Cardiac septum (tissue), 1 donor: ENCODE measurements around the gene GALNT10. TPM values are rescaled to one million over a fixed set of nuclear protein-coding genes. Genes with fewer than 3 reads are reported as not detected.

Experiments used
- DNase-seq: peaks from one replicate; pipeline ENCODE4 v3.0.0-alpha.2; 2020; ENCODE audit warnings: low spot score
- intact Hi-C: fragments of 100-400 bp; cut with DNase I; formaldehyde crosslinking; loops from one replicate; pipeline ENCODE4 v1.14.0; 2022
- total RNA-seq: library from RNA; stranded (reverse); fragmentation: NEBNext Ultra II Directional; extraction: Animal tissue kit (Norgen Biotek cat#: 25700); gene quantifications from one replicate; pipeline ENCODE4 v1.2.1, GENCODE V29; 2021
- donor health status: DM: no; HTN: no; CAD: no.

GALNT10 gene
- total RNA-seq, 1 donor from 2014 or later = 15.5 TPM

GRCh38 chr5:154199671-154200220 lies 9.2 kb downstream of the GALNT10 start:
- DNase-seq = no peak
- intact Hi-C loops = no loop called here

DNA sequence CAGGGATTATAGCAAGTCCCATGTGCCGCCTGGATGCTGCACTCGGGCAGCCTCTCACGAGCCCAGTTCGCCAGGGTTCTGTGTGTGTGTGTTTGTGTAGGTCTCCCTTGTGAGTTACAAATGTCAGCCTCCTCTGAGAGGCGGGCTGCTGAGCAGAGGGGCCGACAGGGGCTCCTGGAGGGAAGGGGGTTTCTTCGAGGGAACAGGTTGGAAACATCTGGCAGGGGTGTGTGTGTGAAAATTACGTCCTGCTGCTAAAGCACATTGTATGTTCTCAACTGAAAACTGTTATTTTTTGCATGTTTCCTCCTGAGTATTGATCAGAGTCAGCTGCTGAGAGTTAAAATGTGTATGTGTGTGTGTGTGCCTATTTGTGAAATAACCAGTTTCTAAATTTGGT lies 9.7 kb downstream of the GALNT10 start:
- intact Hi-C loops = no loop called here
- DNase-seq = no peak

DNA sequence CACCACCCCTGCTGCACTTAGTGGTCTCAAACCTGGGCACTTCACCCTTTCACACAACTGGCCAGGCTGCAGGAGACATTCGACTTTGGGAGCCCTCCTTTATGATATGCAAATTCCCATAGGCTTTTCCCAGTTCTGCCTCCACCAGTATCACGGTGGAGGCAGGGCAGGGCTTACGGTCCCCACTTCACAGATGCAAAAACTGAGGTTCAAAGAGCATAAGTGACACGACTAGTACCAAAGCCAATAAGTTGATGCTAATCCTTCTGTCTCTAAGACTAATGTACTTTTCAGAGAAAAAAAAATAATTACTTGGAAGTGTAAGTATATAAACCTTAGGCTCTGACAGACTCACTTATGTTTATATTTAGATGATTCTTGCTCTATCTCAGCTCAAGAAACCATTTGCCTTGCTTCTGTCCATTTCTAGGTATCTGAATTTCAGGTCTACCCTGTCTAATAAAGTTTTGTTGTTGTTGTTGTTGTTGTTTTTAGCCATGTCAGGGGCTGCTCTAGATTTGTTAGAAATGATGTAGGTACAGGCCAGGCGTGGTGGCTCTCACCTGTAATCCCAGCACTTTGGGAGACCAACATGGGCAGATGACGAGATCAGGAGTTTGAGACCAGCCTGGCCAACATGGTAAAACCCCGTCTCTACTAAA lies 10.7 kb downstream of the GALNT10 start:
- no peak for DNase-seq
- intact Hi-C loops = no loop called here

DNA sequence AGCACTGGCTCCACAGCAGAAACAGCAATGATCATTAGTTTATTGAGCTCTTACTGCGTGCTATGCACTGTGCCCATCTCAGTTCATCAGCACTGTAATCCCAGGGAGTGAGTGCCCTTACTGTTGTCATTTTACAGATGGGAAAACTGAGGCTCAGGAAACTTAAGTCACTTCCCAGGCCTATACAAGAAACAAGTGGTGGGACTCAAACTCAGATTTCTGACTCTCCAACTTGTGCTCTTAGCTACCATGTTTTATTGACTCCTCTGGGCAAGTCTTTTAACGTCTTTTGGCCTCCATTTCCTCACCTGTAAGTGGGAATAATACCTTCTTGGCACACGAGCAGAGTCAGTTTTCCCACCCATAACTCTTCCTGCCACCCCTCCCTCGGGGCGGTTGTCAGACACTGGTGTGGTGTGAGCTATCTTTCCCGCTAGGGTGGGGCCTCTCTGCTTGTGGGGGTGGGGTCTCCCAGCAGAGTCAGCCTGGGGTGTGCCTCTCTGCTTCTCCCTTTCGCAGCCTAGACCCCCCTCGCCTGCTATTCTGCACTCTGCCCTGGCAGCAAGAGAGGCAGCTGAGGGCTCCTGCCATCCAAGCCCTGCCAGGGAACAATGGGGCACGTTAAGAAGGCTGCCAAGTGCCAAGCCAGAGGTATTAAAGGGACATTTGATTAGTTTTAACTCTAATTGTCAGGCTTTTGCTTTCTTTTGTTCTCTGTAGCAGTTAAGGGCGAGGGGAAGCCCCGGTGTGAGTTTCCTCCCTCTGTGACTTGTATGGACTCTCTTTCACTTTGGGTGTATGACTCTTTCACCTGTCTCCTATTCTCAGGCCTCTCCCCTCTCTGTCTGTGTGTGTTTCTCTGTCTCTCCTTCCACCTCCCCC lies 12.1 kb downstream of the GALNT10 start:
- no peak for DNase-seq
- intact Hi-C loops = no loop called here

GRCh38 chr5:154203798-154204578 lies 13.5 kb downstream of the GALNT10 start:
- intact Hi-C loops = no loop called here
- DNase-seq = no peak

- intact Hi-C loops = no loop called here
Observed at GRCh38 chr5:154205441-154206117, 15.0 kb downstream of the GALNT10 start.

DNA sequence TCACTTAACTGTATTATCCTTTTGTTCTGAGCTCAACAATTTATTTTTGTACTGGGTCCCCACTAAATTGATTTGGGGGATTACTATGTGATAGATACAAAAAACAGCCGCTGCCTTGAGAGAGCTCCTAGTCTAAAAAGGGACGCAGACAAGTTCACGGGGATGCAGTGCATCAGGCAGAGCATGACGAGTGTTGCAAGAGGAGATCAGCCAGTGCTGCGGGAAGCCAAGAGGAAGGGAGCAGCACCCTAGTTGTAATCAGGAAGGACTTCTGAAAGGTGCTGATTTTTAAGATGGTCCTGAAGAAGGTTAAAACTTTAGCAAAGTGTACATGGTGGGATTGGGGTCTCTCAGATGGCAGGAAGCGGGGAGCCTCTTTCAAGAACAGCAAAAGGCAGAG lies 15.8 kb downstream of the GALNT10 start:
- intact Hi-C loops = no loop called here
- DNase-seq = no peak

More at GRCh38 chr5:154205441-154206117, 15.0 kb downstream of the GALNT10 start:
- no peak for DNase-seq

- intact Hi-C loops = no loop called here
- DNase-seq = no peak
Observed at GRCh38 chr5:154207204-154207603, 16.7 kb downstream of the GALNT10 start.

DNA sequence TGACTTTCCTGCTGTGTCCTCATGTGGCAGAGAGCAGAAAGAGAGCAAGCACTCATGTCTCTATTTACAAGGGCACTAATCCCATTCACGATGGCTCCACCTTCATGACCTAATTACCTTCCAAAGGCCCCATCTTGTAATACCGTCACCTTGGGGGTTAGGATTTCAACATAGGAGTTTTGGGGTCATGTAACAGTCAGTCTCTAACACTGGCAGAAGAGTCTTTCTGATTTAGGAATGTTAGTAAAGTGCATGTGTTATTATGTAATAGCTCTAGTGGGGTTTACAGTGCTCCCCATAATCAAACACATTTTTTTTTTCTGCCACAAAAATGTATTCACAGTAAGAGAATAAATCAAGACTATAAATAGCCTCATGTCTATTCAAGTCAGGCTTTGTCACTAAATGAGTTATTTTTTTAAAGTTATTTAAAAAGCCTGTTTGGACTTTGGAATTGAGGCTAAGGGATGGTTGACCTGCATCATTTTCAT lies 19.1 kb downstream of the GALNT10 start:
- intact Hi-C loops = no loop called here
- DNase-seq = no peak

DNA sequence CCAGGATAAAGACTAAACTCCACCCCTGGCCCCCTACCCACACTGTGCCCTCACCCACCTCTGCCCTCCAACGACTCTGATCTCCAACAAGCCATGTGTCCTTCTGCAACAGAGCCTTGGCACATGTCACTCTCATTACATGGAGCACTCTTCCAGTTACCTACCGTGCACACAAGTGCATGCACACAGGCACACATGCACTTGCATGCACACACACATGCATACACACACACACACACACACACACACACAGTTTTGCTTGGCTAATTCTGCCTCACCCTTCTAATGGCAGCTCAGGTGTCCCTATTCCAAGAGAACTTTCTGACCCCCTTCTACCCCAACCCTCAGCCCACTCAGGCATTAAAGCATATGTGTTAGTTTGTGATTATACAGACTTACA lies 19.6 kb downstream of the GALNT10 start:
- DNase-seq = no peak
- intact Hi-C loops = no loop called here

DNA sequence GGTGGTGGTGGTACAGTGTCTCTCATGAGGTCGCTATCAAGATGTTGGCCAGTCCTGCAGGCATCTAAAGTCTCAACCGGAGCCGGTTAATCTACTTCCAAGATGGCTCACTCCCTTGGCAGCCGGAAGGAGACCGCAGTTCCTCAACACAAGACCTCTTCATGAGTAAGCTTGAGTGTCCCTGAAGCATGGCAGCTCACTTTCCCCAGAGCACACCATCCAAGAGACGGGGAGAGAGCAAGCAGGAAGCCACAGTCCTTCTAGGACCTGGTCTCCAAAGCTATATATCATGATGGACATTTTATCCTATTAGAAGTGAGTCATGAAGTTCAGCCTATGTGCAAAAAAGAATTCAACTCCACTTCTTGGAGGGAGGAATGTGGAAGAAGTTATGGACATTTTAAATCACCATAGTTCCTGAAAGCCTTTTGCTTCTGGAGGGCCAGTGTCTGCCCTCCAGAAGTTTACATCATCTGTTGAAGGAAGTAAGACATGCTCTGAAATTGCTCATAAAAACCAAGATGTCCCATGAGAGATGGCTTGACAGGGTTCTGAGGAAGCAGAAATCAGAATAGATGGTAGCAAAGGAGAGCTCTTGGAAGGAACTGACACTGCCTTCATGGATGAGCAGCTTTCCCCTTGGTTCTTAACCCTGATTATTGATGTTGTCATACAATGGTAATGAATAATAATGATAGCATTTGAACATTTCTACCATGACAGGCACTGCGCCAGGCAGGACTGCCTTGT lies 21.3 kb downstream of the GALNT10 start:
- intact Hi-C loops = no loop called here
- DNase-seq = no peak

DNA sequence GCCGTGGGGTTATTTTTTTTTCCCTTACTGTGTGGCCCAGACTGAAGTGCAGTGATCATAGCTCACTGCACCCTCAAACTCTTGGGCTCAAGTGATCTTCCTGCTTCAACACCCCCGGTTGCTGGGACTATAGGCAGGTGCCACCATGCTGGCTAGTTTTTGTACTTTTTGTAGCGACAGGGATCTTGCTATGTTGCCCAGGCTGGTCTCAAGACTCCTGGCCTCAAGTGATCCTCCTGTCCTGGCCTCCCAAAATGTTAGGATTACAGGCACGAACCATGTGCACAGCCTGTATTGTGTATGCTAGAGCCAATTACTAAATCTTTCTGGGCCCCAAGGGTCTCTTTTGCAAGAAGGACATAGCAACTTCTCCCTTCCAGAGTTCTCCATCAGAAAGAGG lies 23.1 kb downstream of the GALNT10 start:
- DNase-seq = no peak
- intact Hi-C loops = no loop called here

DNA sequence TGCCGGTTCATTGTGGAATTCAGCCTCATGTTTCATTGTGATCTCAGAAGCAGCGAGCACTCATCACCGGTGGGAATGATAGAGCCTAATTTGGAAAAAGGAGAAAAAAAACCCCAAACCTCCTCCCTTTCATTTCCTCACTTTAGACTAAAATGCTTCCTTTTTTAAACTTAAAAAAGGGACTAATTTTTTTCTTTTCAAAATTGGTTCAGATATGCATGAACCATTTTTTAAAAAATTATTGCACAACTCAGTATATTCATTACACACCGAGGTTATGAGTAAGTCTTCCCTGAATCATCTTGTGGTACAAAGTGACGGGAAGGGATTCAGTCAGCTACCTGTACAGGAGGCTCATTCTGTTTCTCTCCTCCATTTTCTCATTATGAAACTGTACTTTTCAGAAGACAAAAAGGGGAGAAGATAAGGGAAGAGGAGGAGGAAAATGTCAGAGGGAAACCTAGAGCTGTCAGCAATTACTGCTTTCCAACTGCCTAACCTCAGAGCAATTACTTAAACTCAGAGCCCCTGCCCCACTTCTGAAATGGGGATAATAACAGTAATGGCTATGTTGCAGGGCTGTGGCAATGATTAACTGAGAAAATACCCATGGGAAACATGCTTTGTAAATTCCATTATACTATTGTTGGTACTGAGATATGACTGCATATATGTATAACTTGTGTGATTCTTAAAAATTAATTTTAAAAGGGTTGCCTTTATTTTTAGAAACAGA lies 24.0 kb downstream of the GALNT10 start:
- DNase-seq = no peak

GRCh38 chr5:154215571-154216325 lies 25.2 kb downstream of the GALNT10 start:
- DNase-seq = no peak
- intact Hi-C loops = no loop called here

More for the DNA sequence above, 24.0 kb downstream of the GALNT10 start:
- intact Hi-C loops = no loop called here

DNA sequence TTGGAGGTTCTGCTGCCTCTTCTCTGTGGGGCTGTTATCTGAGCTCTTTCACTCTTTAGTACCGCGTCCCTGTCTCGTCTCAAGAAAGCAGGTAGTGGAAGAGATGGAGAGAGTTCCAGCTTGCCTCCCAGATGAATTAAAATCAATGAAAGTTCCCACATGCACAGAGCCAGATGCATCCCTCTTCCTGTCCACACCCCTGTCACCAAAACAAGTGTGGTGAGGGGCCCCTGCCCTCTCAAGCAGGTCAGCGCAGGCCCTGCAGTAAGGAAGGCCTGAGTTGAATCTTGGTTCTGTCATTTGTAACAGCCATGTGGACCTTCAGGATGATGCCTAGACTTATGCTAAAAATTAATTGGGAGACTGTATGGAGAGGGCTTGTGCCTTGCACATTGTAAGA lies 26.9 kb downstream of the GALNT10 start:
- no peak for DNase-seq

DNA sequence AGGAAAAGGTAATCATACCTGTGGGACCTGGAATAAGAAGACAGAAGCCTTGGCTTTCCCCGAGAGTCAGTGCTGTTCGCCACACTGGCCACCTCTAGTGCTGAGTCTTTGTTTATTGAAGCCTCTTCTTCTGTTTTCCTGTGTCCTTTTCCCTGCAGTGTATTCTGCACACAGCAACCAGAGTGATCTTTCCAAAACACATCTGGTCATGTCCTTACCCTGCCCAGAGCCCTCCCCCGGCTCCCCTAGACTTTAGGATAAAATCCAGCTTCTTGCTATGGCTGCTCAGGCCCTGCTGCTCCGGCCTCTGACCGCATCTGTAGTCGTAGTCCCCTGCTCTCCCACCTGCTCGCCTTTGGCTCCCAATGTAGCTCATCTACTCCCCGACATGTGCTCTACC lies 28.3 kb downstream of the GALNT10 start:
- intact Hi-C loops = no loop called here

More for the DNA sequence above, 26.9 kb downstream of the GALNT10 start:
- intact Hi-C loops = no loop called here

DNA sequence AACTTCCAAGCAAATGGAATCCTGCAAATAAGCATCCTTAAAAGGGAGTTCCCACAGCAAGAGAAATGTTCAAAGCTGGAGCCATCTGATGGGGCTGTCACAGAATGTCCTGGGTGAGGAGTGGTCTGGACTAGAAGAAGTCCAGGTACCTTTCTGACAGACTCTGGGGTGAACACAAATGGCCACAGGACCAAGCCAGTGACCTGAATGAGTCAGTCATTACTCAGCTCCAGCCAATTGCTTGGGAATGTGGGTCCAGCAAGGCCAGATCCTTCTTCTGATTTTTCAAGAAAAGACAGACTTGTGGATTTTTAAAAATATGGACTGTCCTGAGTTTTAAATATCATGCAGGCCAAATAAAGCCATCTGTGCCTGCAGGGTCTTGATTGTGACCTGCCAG lies 30.1 kb downstream of the GALNT10 start:
- intact Hi-C loops = no loop called here
- DNase-seq = no peak

More for the DNA sequence above, 28.3 kb downstream of the GALNT10 start:
- DNase-seq = no peak
